COLO829 (cell line): ENCODE measurements around the gene SDK1.

Experiments used
- DNase-seq: peaks from one replicate; pipeline ENCODE4 v3.0.0; 2012; ENCODE audit warnings: low spot score

Gene SDK1

GRCh38 chr7:3795781-3796180 lies 494.7 kb downstream of the SDK1 start:
- no peak for DNase-seq

DNA sequence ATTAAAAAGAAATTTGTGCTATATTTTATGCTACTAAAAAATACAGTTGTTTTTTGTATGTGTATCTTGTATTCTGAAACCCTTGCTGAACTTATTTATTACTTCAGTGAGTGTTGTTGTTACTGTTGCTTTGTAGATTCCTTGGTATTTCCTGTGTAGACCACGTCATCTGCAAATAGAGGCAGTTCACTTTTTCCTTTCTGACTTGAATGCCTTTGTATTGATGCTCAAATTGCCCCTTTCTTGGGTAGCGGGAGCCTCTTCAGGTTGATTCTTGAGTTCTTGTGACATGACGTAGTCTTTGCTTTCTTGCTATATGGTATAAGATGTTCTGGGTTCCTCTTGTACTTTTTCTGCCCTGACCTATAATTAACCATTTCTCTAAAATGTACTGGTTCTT lies 504.1 kb downstream of the SDK1 start:
- DNase-seq, result no peak

GRCh38 chr7:3806516-3806915 lies 505.5 kb downstream of the SDK1 start:
- no peak for DNase-seq

GRCh38 chr7:3807824-3808223 lies 506.8 kb downstream of the SDK1 start:
- DNase-seq, result no peak

- no peak for DNase-seq
Measured at GRCh38 chr7:3821488-3821887, 520.4 kb downstream of the SDK1 start.

GRCh38 chr7:3825491-3825890 lies 524.4 kb downstream of the SDK1 start:
- no peak for DNase-seq

DNA sequence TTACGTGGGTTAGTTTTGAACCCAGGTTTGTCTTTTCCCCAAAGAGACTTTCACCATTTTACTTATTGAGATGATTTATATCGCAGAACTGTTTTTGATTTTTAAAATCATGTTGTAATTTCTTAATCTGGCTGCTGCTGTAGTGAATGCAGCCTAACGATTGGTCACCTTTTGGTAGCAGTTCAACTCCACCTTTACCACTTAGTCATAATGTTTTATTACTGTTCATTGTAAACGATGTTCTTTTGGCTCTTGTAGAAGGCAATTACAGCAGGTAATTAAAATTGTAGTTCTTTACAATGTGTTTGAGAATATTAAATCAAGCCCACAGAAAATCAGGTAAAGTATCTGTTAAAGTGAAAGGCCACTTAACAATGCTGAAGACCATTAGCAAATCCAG lies 531.1 kb downstream of the SDK1 start:
- DNase-seq, result no peak

GRCh38 chr7:3835109-3835508 lies 534.1 kb downstream of the SDK1 start:
- DNase-seq, result no peak

DNA sequence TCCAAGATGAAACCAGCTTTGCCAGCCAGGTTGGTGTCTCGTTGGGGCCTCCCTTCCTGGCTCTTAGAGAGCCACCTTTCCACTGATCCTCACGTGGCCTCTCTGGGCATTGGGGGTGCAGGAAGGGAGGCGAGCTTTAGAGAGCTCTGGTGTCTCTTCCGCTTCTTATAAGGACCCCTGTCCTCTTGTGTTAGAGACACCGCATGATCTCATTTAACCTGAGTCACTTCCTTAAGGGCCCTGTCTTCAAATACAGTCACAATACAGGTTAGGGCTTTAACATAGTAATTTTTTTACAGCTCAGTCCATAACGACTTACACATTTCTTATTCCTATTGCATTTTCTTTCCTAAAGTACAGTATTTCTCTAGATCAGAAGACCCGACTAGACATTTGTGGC lies 535.8 kb downstream of the SDK1 start:
- DNase-seq, result no peak

DNA sequence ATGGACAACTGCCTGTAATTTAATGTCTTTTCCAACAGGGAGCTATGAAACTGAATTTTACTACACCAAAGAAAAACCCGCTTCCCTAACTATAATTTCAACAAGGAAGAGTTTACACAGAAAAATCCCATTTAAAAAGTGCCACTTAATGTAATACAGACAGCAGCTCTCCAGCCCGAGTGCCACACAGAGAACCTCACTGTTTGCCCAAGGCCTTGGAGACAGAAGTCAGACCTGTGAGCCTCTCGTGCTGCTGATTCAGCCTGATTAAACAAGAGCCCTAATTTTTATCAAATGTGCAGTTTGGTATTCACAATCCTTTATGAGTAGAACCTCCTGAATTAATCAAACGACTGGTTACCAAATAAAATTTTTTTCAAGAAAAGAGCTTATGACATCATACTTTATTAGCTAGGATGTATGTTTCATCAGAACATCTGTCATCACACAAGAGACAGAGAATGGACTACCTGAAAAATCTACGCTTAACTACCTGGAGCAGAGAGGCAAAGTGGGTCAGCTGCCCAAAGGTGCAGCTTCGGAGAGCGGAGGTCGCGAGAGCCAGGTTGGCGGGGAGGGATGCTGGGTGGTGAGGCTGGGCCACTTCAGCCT lies 543.6 kb downstream of the SDK1 start:
- DNase-seq, result no peak

DNA sequence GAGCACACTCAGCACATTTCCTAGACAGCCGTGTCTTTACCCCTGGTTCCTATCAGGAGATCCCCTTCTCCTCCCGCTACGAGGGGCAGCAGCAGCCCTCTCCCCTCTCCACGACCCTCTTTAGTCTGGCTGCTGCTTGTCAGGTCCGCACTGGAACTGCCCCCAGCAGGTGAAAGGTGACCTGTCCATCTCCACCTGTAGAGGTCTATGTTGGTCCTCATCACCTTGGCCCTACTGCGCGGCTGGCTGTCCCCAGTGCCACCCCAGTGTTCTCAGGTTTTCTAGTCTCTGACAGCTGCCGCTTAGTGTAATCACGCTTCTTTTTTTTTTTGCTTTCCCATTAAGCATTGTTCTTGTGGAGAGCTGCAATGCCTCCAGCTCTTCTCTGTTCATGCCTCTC lies 545.7 kb downstream of the SDK1 start:
- no peak for DNase-seq

GRCh38 chr7:3847336-3847735 lies 546.3 kb downstream of the SDK1 start:
- no peak for DNase-seq

- DNase-seq, result no peak
Measured at GRCh38 chr7:3859431-3859830, 558.4 kb downstream of the SDK1 start.

DNA sequence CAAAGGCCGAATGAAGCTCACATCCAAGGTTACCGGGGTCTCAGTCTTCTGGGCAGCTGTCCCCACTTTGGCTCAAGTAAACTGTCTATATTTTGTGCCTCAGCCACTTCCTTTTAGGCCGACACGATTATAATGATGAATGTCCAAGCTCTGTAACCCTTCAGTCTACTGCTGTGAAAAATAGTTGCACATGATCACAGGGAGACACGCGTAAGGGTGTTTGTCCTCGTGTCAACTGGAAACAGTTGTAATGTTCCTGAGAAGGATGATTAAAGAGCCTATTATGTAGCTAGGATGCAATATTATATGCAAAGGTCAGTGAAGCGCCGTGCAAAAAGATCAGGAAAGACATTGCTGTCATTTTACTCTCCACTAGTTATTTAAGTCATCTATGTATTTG lies 559.9 kb downstream of the SDK1 start:
- DNase-seq, result no peak

- DNase-seq, result no peak
Measured at GRCh38 chr7:3861386-3861785, 560.3 kb downstream of the SDK1 start.

DNA sequence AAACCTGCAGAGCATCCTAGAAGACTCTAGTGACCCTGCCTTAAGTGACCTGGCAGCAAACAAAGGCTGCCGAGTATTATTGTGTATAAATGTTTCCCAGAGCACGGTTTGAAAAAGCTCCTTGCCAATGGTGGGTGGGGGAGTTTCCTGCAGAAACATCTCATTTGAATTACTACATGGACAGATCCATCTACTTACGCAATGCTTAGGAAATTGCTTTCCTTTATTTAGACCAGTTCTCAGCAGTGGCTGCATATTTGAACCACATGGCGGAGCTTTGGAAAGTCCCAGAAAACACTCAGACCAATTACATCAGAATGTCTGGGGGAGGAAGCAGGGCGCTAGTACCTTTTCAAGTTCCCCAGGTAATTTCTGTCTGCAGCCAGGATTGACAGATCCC lies 560.9 kb downstream of the SDK1 start:
- DNase-seq, result no peak

DNA sequence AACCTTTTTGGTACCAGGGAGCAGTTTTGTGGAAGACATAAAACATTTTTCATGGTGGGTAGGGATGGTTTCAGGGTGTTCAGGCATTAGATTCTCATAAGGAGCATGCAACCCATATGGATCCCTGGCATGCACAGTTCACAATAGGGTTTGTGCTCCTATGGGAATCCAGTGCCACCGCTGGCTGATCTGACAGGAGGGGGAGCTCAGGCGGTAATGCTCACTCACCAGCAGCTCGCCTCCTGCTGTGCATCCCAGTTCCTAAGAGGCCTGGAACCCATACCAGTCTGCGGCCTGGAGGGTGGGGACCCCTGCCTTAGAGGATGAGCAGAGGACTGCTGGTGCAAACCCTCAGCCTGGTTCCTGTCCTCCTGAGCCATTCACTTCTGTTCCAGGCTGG lies 561.7 kb downstream of the SDK1 start:
- DNase-seq, result no peak

GRCh38 chr7:3866277-3866676 lies 565.2 kb downstream of the SDK1 start:
- no peak for DNase-seq

DNA sequence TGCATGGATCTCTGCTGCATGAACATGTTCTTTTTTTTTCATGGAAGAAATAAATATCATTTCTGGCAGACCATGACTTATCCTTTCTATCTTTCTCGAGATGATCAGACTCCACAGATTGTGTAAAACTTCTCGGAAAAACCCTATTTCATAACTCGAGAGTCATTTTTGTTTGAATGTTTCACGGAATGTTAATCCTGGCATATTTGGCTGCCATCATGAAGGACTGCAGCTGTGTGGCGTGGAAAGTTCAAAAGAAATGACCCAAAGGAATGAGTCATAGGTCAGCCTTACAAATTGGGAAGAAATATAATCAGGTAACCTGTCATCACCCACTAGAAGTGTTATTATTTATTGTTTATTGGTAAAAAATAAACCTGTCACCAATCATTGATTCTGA lies 566.8 kb downstream of the SDK1 start:
- no peak for DNase-seq

DNA sequence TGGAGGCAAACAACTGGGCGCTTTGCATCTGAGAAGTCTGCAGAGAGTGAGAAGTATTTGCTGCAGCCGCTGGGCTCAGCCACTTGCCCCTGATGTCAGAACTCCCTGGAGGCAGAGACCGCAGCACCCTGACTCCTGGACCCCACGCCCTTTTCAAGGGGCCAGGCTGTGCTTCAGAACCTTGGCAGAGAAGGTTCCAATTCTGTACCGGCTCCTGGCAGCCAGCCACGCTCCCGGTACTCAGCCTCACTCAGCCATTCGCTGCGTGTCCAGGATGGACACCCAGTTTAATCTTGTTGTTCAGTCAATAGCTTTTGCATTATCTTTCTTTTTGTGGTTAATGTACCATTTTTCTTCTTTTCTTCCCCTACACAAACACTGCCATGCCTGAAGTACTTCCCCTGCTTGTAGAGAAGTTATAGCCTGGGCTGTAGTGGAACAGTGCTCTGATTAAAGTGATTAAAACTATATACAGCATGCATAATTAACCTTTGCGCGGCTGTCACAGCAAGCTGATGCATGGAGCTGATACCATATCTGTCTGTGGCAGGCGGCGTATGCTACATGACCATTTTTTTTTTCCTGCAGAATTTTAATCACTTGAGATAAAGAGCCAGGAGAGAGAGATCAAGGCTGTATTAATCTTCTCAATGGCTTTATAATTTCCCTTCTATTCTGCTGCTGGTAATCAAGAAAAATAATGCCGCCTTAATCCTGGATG lies 578.5 kb downstream of the SDK1 start:
- no peak for DNase-seq

- DNase-seq, result no peak
Measured at GRCh38 chr7:3880228-3880987, 579.4 kb downstream of the SDK1 start.

GRCh38 chr7:3882782-3883181 lies 581.7 kb downstream of the SDK1 start:
- no peak for DNase-seq

DNA sequence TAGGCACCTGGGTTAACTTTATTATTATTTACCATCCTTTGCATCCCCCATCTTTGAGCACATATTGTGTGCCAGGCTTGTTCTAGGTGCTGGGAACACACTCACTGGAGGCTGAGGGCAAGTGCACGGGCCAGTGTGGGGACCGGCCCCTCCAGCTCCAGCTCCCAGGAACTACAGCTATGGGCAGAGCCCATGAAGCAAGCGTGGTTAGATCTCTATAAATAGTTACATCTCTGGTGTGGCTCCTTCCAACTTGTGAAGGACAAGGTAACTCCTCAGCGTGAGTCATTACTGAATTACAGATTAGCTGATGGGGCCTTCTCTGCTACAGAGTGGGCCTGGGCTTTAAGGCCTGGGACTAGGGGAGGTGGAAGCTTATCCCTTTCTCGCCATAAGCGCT lies 583.5 kb downstream of the SDK1 start:
- no peak for DNase-seq
